ENCODE data around the gene USP8. TPM values are rescaled to one million over a fixed set of nuclear protein-coding genes. Genes with fewer than 3 reads are reported as not detected.

The USP8 gene
- polyA plus RNA-seq, 1 donor from 2014 or later: 31.8 TPM

DNA sequence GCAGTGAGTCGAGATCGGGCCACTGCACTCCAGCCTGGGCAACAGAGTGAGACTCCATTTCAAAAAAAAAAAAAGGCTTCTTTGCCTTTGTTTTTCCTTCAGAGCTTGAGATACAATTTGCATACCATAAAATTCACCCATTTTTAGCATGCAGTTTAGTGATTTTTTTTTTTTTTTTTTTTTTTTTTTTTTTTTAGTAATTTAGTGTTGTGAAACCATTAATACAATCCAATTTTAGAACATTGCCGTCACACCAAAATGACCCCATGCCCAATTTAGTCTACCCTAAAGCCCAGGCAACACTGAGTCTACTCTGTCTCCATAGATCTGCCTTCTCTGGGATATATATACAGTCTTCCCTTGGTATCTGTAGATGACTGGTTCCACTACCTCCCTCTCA is 61.2 kb downstream of the USP8 start:
- Histone ChIP-seq H4K20me1 (ENCODE audit: insufficient read depth) (no peaks in the 10 kb centered on the region), H3K4me2 (ENCODE audit: low read length) (no peak overlapping the region), H3K27me3 (ENCODE audit: insufficient read depth, low read depth, low read length) (no peaks in the 10 kb centered on the region), H3K9me3 (ENCODE audit: low read length) (no peaks in the 10 kb centered on the region), H3K4me3 (ENCODE audit: low read length) (no peak overlapping the region), H2AFZ (ENCODE audit: low read depth, low read length) (no peak overlapping the region), H3K9me2 (ENCODE audit: insufficient read depth, low read length) (no peaks in the 10 kb centered on the region), H3K9ac (ENCODE audit: low read length) (no peak overlapping the region), H3K27ac (ENCODE audit: low read length) (no peak overlapping the region), H3K79me2 (replicated peaks; ENCODE audit: insufficient read depth, low read length) (no peaks in the 10 kb centered on the region), H3K36me3 (ENCODE audit: insufficient read depth, low read length) (peaks cover 5% of the 10 kb centered on the region), H3F3A (ENCODE audit: insufficient read depth, low read length, poor library complexity, severe bottlenecking) (no peaks in the 10 kb centered on the region)
- TF ChIP-seq RAD21 (conservative IDR thresholded peaks at IDR 0.05) (no peak), EZH2 (IDR thresholded peaks at IDR 0.05; ENCODE audit: borderline replicate concordance, insufficient read depth, low read length, poor library complexity, severe bottlenecking) (no peak), POLR2AphosphoS5 (IDR thresholded peaks at IDR 0.05) (no peak), SMC3 (conservative IDR thresholded peaks at IDR 0.05; ENCODE audit: poor library complexity) (no peak), TAF1 (IDR thresholded peaks at IDR 0.05; ENCODE audit: low read depth) (no peak), EP300 (conservative IDR thresholded peaks at IDR 0.05; ENCODE audit: poor library complexity, severe bottlenecking) (no peak)
- TF ChIP-seq, protein P1, sequence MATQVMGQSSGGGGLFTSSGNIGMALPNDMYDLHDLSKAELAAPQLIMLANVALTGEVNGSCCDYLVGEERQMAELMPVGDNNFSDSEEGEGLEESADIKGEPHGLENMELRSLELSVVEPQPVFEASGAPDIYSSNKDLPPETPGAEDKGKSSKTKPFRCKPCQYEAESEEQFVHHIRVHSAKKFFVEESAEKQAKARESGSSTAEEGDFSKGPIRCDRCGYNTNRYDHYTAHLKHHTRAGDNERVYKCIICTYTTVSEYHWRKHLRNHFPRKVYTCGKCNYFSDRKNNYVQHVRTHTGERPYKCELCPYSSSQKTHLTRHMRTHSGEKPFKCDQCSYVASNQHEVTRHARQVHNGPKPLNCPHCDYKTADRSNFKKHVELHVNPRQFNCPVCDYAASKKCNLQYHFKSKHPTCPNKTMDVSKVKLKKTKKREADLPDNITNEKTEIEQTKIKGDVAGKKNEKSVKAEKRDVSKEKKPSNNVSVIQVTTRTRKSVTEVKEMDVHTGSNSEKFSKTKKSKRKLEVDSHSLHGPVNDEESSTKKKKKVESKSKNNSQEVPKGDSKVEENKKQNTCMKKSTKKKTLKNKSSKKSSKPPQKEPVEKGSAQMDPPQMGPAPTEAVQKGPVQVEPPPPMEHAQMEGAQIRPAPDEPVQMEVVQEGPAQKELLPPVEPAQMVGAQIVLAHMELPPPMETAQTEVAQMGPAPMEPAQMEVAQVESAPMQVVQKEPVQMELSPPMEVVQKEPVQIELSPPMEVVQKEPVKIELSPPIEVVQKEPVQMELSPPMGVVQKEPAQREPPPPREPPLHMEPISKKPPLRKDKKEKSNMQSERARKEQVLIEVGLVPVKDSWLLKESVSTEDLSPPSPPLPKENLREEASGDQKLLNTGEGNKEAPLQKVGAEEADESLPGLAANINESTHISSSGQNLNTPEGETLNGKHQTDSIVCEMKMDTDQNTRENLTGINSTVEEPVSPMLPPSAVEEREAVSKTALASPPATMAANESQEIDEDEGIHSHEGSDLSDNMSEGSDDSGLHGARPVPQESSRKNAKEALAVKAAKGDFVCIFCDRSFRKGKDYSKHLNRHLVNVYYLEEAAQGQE (IDR thresholded peaks at IDR 0.05; ENCODE audit: borderline replicate concordance): no peak

DNA sequence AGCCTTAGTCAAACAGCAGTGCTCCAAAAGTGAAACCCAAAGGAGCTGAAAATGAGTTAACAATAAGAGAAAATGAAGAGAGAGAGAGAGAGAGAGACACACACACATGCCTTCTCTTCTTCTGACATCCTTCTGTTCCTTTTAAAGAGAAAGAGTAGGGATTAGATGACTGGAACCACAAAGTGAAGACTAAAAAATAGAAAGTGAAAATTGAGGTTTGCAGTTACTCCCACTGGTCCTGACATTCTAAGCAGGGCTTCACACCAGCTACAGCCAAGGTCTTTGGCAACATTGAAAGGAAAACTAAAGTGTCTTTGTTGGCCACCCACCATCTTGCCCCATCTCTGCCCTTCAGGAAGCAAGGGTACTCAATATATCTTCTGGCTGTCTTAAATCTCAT is 63.1 kb downstream of the USP8 start:
- no peaks in the 10 kb centered on the region for H3F3A ChIP-seq (ENCODE audit: insufficient read depth, low read length, poor library complexity, severe bottlenecking)
- no peak overlapping the region for H3K9ac ChIP-seq (ENCODE audit: low read length)
- H3K27ac ChIP-seq (ENCODE audit: low read length): no peak overlapping the region
- H2AFZ ChIP-seq (ENCODE audit: low read depth, low read length): no peak overlapping the region
- H3K9me2 ChIP-seq (ENCODE audit: insufficient read depth, low read length): no peaks in the 10 kb centered on the region
- no peaks in the 10 kb centered on the region for H3K27me3 ChIP-seq (ENCODE audit: insufficient read depth, low read depth, low read length)
- no peak overlapping the region for H3K4me2 ChIP-seq (ENCODE audit: low read length)
- H4K20me1 ChIP-seq (ENCODE audit: insufficient read depth): no peaks in the 10 kb centered on the region
- no peaks in the 10 kb centered on the region for H3K9me3 ChIP-seq (ENCODE audit: low read length)
- TF ChIP-seq, protein P1 (IDR thresholded peaks at IDR 0.05; ENCODE audit: borderline replicate concordance): no peak
- TF ChIP-seq MXI1 (conservative IDR thresholded peaks at IDR 0.05; ENCODE audit: poor library complexity, severe bottlenecking) (no peak), EP300 (conservative IDR thresholded peaks at IDR 0.05; ENCODE audit: poor library complexity, severe bottlenecking) (no peak), POLR2AphosphoS5 (IDR thresholded peaks at IDR 0.05) (no peak), CTCF (IDR thresholded peaks at IDR 0.05; ENCODE audit: poor library complexity, severe bottlenecking) (no peak), TAF1 (IDR thresholded peaks at IDR 0.05; ENCODE audit: low read depth) (no peak), RAD21 (conservative IDR thresholded peaks at IDR 0.05) (no peak), EZH2 (IDR thresholded peaks at IDR 0.05; ENCODE audit: borderline replicate concordance, insufficient read depth, low read length, poor library complexity, severe bottlenecking) (no peak)
- H3K4me3 ChIP-seq (ENCODE audit: low read length): no peak overlapping the region
- peaks cover 5% of the 10 kb centered on the region for H3K36me3 ChIP-seq (ENCODE audit: insufficient read depth, low read length)
- no peaks in the 10 kb centered on the region for H3K79me2 ChIP-seq (replicated peaks; ENCODE audit: insufficient read depth, low read length)
